ENCODE data around the gene PLCH2.

GRCh38 chr1:2504949-2505272 is 28.8 kb downstream of the PLCH2 start:
- no peak for TF ChIP-seq EZH2phosphoT487 (IDR thresholded peaks at IDR 0.05; ENCODE audit: borderline replicate concordance, low read length)
- TF ChIP-seq CTCF (conservative IDR thresholded peaks at IDR 0.05; ENCODE audit: low read depth, low read length), result no peak

Measured in PC-3 (cell line).